AG04450 (cell line): Measurements from ENCODE around the gene SERPINF2. TPM values are rescaled to one million over a fixed set of nuclear protein-coding genes. Genes with fewer than 3 reads are reported as not detected.

ENCODE experiments used
- CTCF ChIA-PET: fragments of 300-600, 350-600 bp; formaldehyde crosslinking; extraction: SDS; loops from one replicate; lab custom pipeline; 2022; ENCODE audit warnings: antibody characterized with exemption, inconsistent platforms; lab: Charles Lee
- POLR2A ChIA-PET: fragments of 350-600 bp; formaldehyde crosslinking; extraction: SDS; loops from one replicate; lab custom pipeline; 2021; ENCODE audit warnings: antibody characterized with exemption, inconsistent platforms; lab: Yijun Ruan, JAX
- DNase-seq: peaks from one replicate; pipeline ENCODE4 v3.0.0-alpha.2; 2011; ENCODE audit warnings: low read depth, low spot score
- H3K27ac ChIP-seq: one replicate; pipeline ENCODE4 v1.5.1; 2012; ENCODE audit warnings: low read depth, low read length, control low read depth
- H3K27me3 ChIP-seq: one replicate; pipeline ENCODE4 v1.6.0; 2012; ENCODE audit warnings: low read length; ENCODE audit not compliant: control insufficient read depth, insufficient read depth
- H3K4me3 ChIP-seq: 2 replicates; pipeline ENCODE4 v1.5.1; 2011; ENCODE audit warnings: mild to moderate bottlenecking, low read depth, low read length, control low read depth
- H3K9me3 ChIP-seq: 2 replicates; pipeline ENCODE4 v1.5.1; 2012; ENCODE audit warnings: low read length; ENCODE audit not compliant: control insufficient read depth, insufficient read depth
- CTCF ChIP-seq: IDR thresholded peaks from 2 replicates; pipeline ENCODE4 v1.5.1; 2011; ENCODE audit warnings: low read depth, low read length, control low read depth, inconsistent platforms
- polyA plus RNA-seq: library from polyadenylated mRNA; depleted of rRNA; stranded (reverse); fragments of >200 nt; gene quantifications from 2 replicates; pipeline ENCODE4 v1.2.3, GENCODE V29; 2011

SERPINF2 gene
- polyA plus RNA-seq, 1 experiment = not detected

DNA sequence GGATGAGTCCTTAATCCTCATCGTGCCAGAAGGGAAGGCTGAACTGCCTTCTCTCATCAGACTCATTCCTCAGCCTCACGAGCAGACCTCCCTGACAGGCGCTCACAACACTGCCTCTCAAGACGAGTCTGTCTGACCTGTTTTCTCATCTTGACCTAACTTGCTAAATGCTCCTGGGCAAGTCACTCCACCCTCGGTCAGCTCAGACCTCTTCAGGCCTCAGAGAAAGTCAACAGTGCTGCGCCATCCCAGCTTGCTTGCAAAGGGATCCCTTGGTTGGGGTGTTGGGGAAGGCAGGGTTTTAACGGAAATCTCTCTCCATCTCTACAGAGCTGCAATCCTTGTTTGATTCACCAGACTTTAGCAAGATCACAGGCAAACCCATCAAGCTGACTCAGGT lies 34.2 kb downstream of the SERPINF2 start:
- H3K4me3 ChIP-seq = no peak overlapping the region
- no peak for DNase-seq
- CTCF ChIA-PET = interaction anchor here (0.6 to 1.4 kb wide), 2 partner anchors 11 to 55 kb away, joined by 4 to 5 read pairs; no protein-coding TSS in a partner anchor
- no peak for TF ChIP-seq CTCF
- H3K27ac ChIP-seq = no peak overlapping the region
- H3K9me3 ChIP-seq = no peaks in the 10 kb centered on the region
- POLR2A ChIA-PET = no interaction called here
- no peaks in the 10 kb centered on the region for H3K27me3 ChIP-seq

DNA sequence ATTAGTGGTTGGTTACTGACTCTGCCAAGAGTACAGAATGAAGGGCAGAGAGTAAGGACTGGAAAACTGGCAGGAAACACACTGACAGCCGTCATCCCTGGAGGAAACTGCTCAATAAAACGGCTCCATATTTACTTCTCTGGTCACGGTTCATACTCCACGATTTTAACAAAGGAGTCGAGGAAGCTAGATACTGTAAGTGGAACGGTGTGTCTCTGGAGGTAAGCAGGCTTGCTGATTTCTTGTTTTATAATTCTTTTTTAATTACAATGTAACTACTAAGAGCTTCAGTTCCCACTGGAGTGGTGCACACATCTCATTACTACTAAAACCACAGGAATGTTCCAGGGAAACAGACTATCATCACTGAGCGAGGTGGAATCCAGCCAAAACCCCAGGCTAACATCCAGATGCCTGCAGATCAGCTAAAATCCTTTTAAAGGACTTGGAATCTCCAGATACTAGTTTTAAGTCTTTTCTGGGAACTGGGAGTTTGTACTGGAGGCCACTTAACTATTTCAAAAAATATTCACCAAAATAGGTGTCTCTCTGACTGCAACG lies 37.0 kb downstream of the SERPINF2 start:
- ChIA-PET CTCF (interaction anchor here (7.3 kb wide), 1 partner anchor 61 kb away, joined by 89 read pairs; no protein-coding TSS in a partner anchor), POLR2A (interaction anchor here (0.5 to 1.7 kb wide), 7 partner anchors 9 to 263 kb away, joined by 3 to 12 read pairs (median 7); partner anchors contain the start of genes INPP5K and SERPINF1)
- DNase-seq = peak; percentile 90
- TF ChIP-seq CTCF = no peak
- peak overlapping the region; percentile 29; the same call in 1 of the 2 replicates for H3K4me3 ChIP-seq
- H3K27me3 ChIP-seq = no peaks in the 10 kb centered on the region
- H3K9me3 ChIP-seq = no peaks in the 10 kb centered on the region; the same call in 1 of the 2 replicates
- H3K27ac ChIP-seq = peak overlapping the region; percentile 84

GRCh38 chr17:1782171-1782567 lies 39.5 kb downstream of the SERPINF2 start:
- no peak for DNase-seq
- no peaks in the 10 kb centered on the region for H3K27me3 ChIP-seq
- POLR2A ChIA-PET = interaction anchor here (0.7 kb wide), 3 partner anchors 65 to 483 kb away, joined by 3 to 6 read pairs (median 6); no protein-coding TSS in a partner anchor
- no peaks in the 10 kb centered on the region; the same call in 1 of the 2 replicates for H3K9me3 ChIP-seq
- no peak overlapping the region for H3K4me3 ChIP-seq
- H3K27ac ChIP-seq = no peak overlapping the region
- TF ChIP-seq CTCF = no peak
- CTCF ChIA-PET = interaction anchor here (0.7 to 7.3 kb wide), 2 partner anchors 8 to 63 kb away, joined by 3 to 89 read pairs; no protein-coding TSS in a partner anchor

- ChIA-PET POLR2A (interaction anchor here (0.6 to 2.5 kb wide), 7 partner anchors 17 to 267 kb away, joined by 4 to 37 read pairs (median 5); partner anchors contain the start of genes INPP5K and SERPINF1), CTCF (interaction anchor here (0.7 to 7.3 kb wide), 16 partner anchors 9 to 209 kb away, joined by 3 to 89 read pairs (median 6); partner anchors contain the start of genes SERPINF1 and WDR81)
- DNase-seq = no peak
These were observed 40.6 kb downstream of the SERPINF2 start for GRCh38 chr17:1783271-1783670.

More at GRCh38 chr17:1783271-1783670, 40.6 kb downstream of the SERPINF2 start:
- Histone ChIP-seq H3K27ac (peak overlapping the region; percentile 62), H3K4me3 (no peak overlapping the region), H3K9me3 (no peaks in the 10 kb centered on the region; the same call in 1 of the 2 replicates), H3K27me3 (no peaks in the 10 kb centered on the region)
- TF ChIP-seq CTCF = no peak
